Smooth muscle cell (in vitro differentiated cells): ENCODE data around the gene OR51D1. TPM values are rescaled to one million over a fixed set of nuclear protein-coding genes. Genes with fewer than 3 reads are reported as not detected.
A peak's percentile ranks its signal among the peaks of the same experiment; 100 is the strongest.

Experiments used
- DNase-seq: peaks from one replicate; lab custom pipeline; 2025; ENCODE audit not compliant: unreplicated experiment; lab: John Stamatoyannopoulos, UW
- H2AFZ ChIP-seq: fragments of 200-600 bp; sonication (generic); 2 replicates; pipeline ENCODE4 v1.6.0; 2016; ENCODE audit warnings: antibody characterized with exemption, low read depth, mild to moderate bottlenecking
- H3F3A ChIP-seq: fragments of 200-600 bp; sonication (generic); 2 replicates; pipeline ENCODE4 v1.6.0; 2017; ENCODE audit warnings: antibody characterized with exemption, low read depth
- H3K27ac ChIP-seq: fragments of 200-600 bp; sonication (generic); 2 replicates; pipeline ENCODE4 v1.5.1; 2016; ENCODE audit warnings: low read depth, mild to moderate bottlenecking
- H3K27me3 ChIP-seq: fragments of 200-600 bp; sonication (generic); 2 replicates; pipeline ENCODE4 v1.6.1; 2016; ENCODE audit warnings: low read depth, mild to moderate bottlenecking
- H3K36me3 ChIP-seq: fragments of 200-600 bp; sonication (generic); 2 replicates; pipeline ENCODE4 v1.5.1; 2016; ENCODE audit warnings: low read depth
- H3K4me1 ChIP-seq: fragments of 200-600 bp; sonication (generic); 2 replicates; pipeline ENCODE4 v1.5.1; 2016; ENCODE audit warnings: low read depth
- H3K4me2 ChIP-seq: fragments of 200-600 bp; sonication (generic); 2 replicates; pipeline ENCODE4 v1.6.0; 2016; ENCODE audit warnings: mild to moderate bottlenecking
- H3K4me3 ChIP-seq: fragments of 200-600 bp; sonication (generic); 2 replicates; pipeline ENCODE4 v1.5.1; 2016; ENCODE audit warnings: mild to moderate bottlenecking
- H3K79me2 ChIP-seq: fragments of 200-600 bp; sonication (generic); 2 replicates; pipeline ENCODE4 v1.6.0; 2016; ENCODE audit warnings: low read depth, mild to moderate bottlenecking
- H3K9ac ChIP-seq: fragments of 200-600 bp; sonication (generic); 2 replicates; pipeline ENCODE4 v1.6.0; 2016; ENCODE audit warnings: low read depth
- H3K9me3 ChIP-seq: fragments of 200-600 bp; sonication (generic); replicated peaks from 2 replicates; pipeline ENCODE4 v1.5.1; 2016; ENCODE audit warnings: low read depth
- H4K20me1 ChIP-seq: fragments of 200-600 bp; sonication (generic); 2 replicates; pipeline ENCODE4 v1.6.0; 2016; ENCODE audit warnings: low read depth
- WGBS: methylation state at CpG from one replicate; pipeline ENCODE4 v1.1.7; 2016; ENCODE audit warnings: low lambda C conversion rate; 5-methylcytosine and 5-hydroxymethylcytosine counted together
- polyA plus RNA-seq: library from polyadenylated mRNA; unstranded; fragments of >200 nt; fragmentation: Nextera tagmentation; extraction: Ambion mirVana; gene quantifications from 2 replicates; pipeline ENCODE4 v1.2.1, GENCODE V29; 2016
- total RNA-seq: library from RNA; depleted of rRNA; stranded (reverse); fragments of >200 nt; gene quantifications from 2 replicates; pipeline ENCODE4 v1.2.3, GENCODE V29; 2014
- TF ChIP-seq, protein P1 (sequence below): fragments of 200-600 bp; sonication (generic); IDR thresholded peaks from 2 replicates; pipeline ENCODE4 v1.5.1; 2017; ENCODE audit warnings: borderline replicate concordance, mild to moderate bottlenecking, antibody characterized with exemption; ENCODE audit not compliant: insufficient read depth, poor library complexity, severe bottlenecking

The OR51D1 gene
- not detected in 2 replicates for total RNA-seq
- polyA plus RNA-seq = not detected in 2 replicates

DNA sequence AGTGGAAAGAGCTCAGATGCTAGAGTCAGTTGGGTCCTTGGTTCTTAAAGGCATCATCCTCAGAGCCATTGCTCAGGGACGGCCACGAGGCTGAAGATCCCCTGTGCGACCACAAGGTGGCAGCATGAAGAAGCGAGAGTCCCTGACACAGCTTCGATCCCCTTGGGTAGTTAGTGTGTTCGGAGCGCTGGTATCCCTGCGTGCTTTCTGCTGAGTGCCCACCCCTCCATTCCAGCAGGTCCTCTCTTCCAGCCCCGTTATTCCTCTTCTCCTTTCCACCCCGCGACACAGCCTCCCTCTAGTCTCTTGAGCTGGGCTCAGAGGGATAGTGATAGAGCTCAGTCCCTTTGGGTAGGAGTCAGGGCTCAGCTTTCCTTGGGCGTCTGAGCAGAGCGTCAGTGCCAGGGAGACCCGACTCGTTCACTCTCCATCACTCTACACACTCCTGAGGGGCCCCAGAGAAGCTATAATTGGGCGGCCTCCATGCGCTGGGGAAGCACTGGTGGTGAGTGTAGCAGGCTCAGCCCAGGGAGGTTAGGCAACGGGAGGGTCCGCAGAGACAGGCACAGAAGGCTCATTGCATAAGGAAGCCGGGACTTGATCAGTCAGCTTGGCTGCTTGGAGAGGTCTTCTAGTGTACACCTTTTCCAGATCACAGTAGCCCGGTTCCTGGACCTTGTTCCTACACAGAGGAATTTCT, at the start of gene OR51D1:
Gene OR51D1, plus strand, starts transcription at position 516 of the 700 bp plus-strand sequence. CDS start 2,314 bp downstream, outside the sequence.
- Histone ChIP-seq H3K4me1 (no peaks in the 10 kb centered on the region), H4K20me1 (no peaks in the 10 kb centered on the region), H3K27me3 (no peaks in the 10 kb centered on the region), H3K36me3 (no peaks in the 10 kb centered on the region), H3K79me2 (no peaks in the 10 kb centered on the region), H3K4me3 (peak within 1 kb of the TSS; percentile 38), H2AFZ (peak within 1 kb of the TSS; percentile 79), H3K9ac (no peak within 1 kb of the TSS), H3K27ac (no peak within 1 kb of the TSS), H3F3A (no peaks in the 10 kb centered on the region), H3K4me2 (peak within 1 kb of the TSS; percentile 80), H3K9me3 (no peaks in the 10 kb centered on the region)
- peak; percentile 43 for DNase-seq
- WGBS = 37% methylated on average over 21 of the region's 21 CpGs
- TF ChIP-seq, protein P1, sequence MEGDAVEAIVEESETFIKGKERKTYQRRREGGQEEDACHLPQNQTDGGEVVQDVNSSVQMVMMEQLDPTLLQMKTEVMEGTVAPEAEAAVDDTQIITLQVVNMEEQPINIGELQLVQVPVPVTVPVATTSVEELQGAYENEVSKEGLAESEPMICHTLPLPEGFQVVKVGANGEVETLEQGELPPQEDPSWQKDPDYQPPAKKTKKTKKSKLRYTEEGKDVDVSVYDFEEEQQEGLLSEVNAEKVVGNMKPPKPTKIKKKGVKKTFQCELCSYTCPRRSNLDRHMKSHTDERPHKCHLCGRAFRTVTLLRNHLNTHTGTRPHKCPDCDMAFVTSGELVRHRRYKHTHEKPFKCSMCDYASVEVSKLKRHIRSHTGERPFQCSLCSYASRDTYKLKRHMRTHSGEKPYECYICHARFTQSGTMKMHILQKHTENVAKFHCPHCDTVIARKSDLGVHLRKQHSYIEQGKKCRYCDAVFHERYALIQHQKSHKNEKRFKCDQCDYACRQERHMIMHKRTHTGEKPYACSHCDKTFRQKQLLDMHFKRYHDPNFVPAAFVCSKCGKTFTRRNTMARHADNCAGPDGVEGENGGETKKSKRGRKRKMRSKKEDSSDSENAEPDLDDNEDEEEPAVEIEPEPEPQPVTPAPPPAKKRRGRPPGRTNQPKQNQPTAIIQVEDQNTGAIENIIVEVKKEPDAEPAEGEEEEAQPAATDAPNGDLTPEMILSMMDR = peak; percentile 89

DNA sequence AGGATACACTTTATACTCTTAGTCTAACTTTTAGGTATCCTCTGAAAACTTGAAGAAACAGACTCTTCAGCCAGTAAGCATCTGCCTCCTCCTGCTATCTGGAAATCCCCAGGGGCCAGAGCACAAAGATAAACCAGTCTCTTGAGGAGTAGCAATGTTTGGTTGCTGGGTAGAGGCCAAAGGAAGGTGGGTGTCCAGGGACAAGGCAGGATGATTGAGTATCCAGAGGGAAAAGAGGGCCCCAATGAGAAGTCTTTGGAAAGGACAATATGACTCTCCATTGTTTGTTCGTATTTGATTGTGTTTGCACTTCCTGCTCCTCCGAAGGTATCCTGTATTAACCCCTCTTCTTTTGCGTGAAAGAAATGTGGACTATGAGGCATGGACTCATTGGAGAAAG, 48.3 kb upstream of the OR51D1 start:
- WGBS = 92% methylated on average over 3 of the region's 3 CpGs

DNA sequence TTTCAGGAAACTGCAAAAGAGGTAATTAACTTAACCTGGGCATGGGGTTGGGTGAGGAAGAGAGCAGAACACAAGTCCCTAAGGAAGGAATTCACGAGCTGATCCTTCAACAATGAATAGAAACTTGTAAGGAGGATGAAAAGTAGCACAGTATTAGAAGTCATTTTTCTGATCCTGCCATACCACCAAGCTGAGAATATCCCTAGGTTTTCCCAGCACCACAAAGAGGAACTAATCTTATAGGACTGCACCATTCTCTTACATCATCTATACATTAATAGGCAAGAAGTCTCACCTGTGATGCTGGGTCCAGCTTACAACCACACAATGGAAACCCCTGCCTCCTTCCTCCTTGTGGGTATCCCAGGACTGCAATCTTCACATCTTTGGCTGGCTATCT, 43.5 kb upstream of the OR51D1 start, which contains the start of gene OR52I1:
Gene OR52I1, plus strand, starts transcription at position 301 of the 400 bp plus-strand sequence. Its CDS starts 0 bp downstream, at position 301.
- TF ChIP-seq, protein P1 = no peak
- H3K36me3 ChIP-seq = no peaks in the 10 kb centered on the region
- no peak within 1 kb of the TSS for H3K27ac ChIP-seq
- no peaks in the 10 kb centered on the region for H3K9me3 ChIP-seq
- H3K79me2 ChIP-seq = no peaks in the 10 kb centered on the region
- no peak within 1 kb of the TSS for H3K4me3 ChIP-seq
- no peak within 1 kb of the TSS for H3K9ac ChIP-seq
- DNase-seq = no peak
- no peaks in the 10 kb centered on the region for H4K20me1 ChIP-seq
- H3K4me1 ChIP-seq = no peaks in the 10 kb centered on the region
- 95% methylated on average over 1 of the region's 1 CpG for WGBS
- H2AFZ ChIP-seq = no peak within 1 kb of the TSS
- H3K4me2 ChIP-seq = no peak within 1 kb of the TSS
- no peaks in the 10 kb centered on the region for H3K27me3 ChIP-seq
- no peaks in the 10 kb centered on the region for H3F3A ChIP-seq

More for the DNA sequence above, 48.3 kb upstream of the OR51D1 start:
- H3K4me3 ChIP-seq = no peak overlapping the region
- no peaks in the 10 kb centered on the region for H3K4me1 ChIP-seq
- no peak overlapping the region for H3K27ac ChIP-seq
- TF ChIP-seq, protein P1 = no peak
- no peaks in the 10 kb centered on the region for H4K20me1 ChIP-seq
- H3K4me2 ChIP-seq = no peak overlapping the region
- no peak overlapping the region for H3K9ac ChIP-seq
- H3K27me3 ChIP-seq = peaks cover 4% of the 10 kb centered on the region
- H3F3A ChIP-seq = no peaks in the 10 kb centered on the region
- no peaks in the 10 kb centered on the region for H3K79me2 ChIP-seq
- DNase-seq = no peak
- no peak overlapping the region for H2AFZ ChIP-seq
- H3K36me3 ChIP-seq = no peaks in the 10 kb centered on the region
- H3K9me3 ChIP-seq = no peaks in the 10 kb centered on the region
